GM12872 (cell line): ENCODE results near the gene PEX16.

ENCODE experiments used
- TF ChIP-seq, protein P1 (sequence below): IDR thresholded peaks from 3 replicates; pipeline ENCODE4 v1.5.1; 2011; ENCODE audit warnings: low read depth, mild to moderate bottlenecking, low read length, moderate library complexity; ENCODE audit not compliant: insufficient read depth

The PEX16 gene

GRCh38 chr11:45921561-45922424 is 4.1 kb upstream of the PEX16 start:
- TF ChIP-seq, protein P1, sequence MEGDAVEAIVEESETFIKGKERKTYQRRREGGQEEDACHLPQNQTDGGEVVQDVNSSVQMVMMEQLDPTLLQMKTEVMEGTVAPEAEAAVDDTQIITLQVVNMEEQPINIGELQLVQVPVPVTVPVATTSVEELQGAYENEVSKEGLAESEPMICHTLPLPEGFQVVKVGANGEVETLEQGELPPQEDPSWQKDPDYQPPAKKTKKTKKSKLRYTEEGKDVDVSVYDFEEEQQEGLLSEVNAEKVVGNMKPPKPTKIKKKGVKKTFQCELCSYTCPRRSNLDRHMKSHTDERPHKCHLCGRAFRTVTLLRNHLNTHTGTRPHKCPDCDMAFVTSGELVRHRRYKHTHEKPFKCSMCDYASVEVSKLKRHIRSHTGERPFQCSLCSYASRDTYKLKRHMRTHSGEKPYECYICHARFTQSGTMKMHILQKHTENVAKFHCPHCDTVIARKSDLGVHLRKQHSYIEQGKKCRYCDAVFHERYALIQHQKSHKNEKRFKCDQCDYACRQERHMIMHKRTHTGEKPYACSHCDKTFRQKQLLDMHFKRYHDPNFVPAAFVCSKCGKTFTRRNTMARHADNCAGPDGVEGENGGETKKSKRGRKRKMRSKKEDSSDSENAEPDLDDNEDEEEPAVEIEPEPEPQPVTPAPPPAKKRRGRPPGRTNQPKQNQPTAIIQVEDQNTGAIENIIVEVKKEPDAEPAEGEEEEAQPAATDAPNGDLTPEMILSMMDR: no peak

- TF ChIP-seq, protein P1: no peak
These were observed 3.1 kb upstream of the PEX16 start for GRCh38 chr11:45920531-45921477.

GRCh38 chr11:45919806-45920530 is 2.3 kb upstream of the PEX16 start:
- TF ChIP-seq, protein P1: no peak

GRCh38 chr11:45918962-45919675 is 1.4 kb upstream of the PEX16 start:
- TF ChIP-seq, protein P1: no peak

DNA sequence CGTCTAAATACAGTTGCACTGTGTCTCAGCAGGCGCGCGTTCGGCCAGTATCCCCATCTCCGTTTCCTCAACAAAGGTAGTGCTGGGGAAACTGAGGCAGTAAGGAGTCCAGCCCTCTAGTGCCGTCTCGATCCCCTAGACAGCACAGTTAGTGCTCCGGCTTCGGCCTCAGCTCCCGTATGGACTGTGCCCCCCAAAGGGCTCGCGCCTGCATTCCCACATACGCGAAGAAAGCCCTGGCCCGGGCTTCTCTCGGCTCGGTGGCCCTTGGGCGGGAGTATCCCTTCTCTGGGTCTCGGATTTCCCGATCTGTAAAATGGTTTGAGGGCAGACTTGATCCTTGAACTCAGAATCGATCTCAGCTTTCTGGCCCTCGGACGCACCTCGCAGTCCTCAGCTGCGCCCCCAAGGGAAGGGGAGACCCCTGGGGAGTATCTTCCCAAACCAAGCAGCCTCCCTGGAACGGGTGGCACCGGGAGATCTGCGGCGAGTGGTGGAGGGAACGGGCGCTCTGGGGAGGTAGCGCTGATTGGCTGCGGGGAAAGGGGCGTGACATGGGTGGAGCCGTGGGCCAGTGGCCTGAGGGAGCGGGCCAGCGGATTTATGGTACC is 759 bp upstream of the PEX16 start:
- TF ChIP-seq, protein P1: no peak

DNA sequence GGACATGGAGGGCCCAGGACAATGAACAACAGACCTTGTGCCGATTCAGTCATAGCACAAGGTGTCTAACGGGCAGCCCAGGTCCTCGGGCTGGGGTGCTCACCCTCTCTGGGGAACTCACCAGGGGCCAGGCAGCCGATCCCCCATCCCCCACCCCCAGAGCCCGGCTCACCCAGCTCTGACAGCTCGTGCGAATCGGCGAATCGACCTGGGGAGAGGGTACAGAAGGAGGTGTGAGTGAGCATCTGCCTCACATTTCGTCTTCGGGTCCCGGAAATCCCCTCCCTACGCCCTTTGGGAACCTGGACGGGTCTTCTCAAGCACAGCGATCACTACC is 423 bp downstream of the PEX16 start:
- TF ChIP-seq, protein P1: no peak
